HCT116 (cell line): ENCODE results near the gene OR1F1. TPM values are rescaled to one million over a fixed set of nuclear protein-coding genes. Genes with fewer than 3 reads are reported as not detected.

Experiments used
- ATAC-seq: fragments of 200-7000 bp; cut with Tn5 transposase; 2 replicates; pipeline ENCODE4 v1.9.1; 2020; ENCODE audit warnings: mild to moderate bottlenecking, moderate library complexity
- BruUV-seq: library from RNA; stranded (reverse); fragments of 400-500 nt; replicated peaks from 2 replicates; lab custom pipeline; 2021; lab: Mats Ljungman, UMichigan
- CTCF ChIA-PET: fragments of 300-600 bp; sonication (Branson Sonifier 250); formaldehyde crosslinking; loops from one replicate; lab custom pipeline; 2021; ENCODE audit warnings: antibody characterized with exemption; lab: Charles Lee
- POLR2A ChIA-PET: fragments of 300-600, 350-600 bp; sonication (Branson Sonifier 250); formaldehyde crosslinking; loops from one replicate; lab custom pipeline; 2021; ENCODE audit warnings: antibody characterized with exemption; lab: Charles Lee
- RAD21 ChIA-PET, 2 experiments: fragments of 300-600 bp; sonication (Branson Sonifier 250); formaldehyde crosslinking; loops; one replicate each; lab custom pipeline; 2023; ENCODE audit warnings: low total read pairs in 2 of 2; ENCODE audit not compliant: uncharacterized antibody in 2 of 2, unreplicated experiment in 2 of 2, low non-redundant PET in 1 of 2; lab: Charles Lee
- DNase-seq: peaks from one replicate; pipeline ENCODE4 v3.0.0-alpha.2; 2010; ENCODE audit warnings: low read depth, low spot score
- H2AFZ ChIP-seq: fragments of 200-600 bp; shearing (Covaris generic), sonication (generic); 2 replicates; pipeline ENCODE4 v1.6.1; 2017; ENCODE audit warnings: low read depth, mixed run types, mixed read lengths, antibody characterized with exemption, low read length; ENCODE audit not compliant: poor library complexity, severe bottlenecking
- H3K27ac ChIP-seq: 2 replicates; pipeline ENCODE4 v1.5.1; 2012; ENCODE audit warnings: low read depth, low read length
- H3K27me3 ChIP-seq: fragments of 200-600 bp; sonication (generic); 2 replicates; pipeline ENCODE4 v1.6.1; 2016; ENCODE audit warnings: mixed run types, low read length, mixed read lengths; ENCODE audit not compliant: insufficient read depth
- H3K36me3 ChIP-seq, 2 experiments: fragments of 200-500 bp in 1 of 2; fragments of 200-600 bp in 1 of 2; sonication (Bioruptor generic) in 1 of 2; sonication (generic) in 1 of 2; 2 replicates each; pipeline versions ENCODE4 v1.5.1 to v1.6.1; 2014 to 2016; ENCODE audit warnings: low read length in 2 of 2, inconsistent platforms in 1 of 2, mixed read lengths in 1 of 2, mixed run types in 1 of 2; ENCODE audit not compliant: insufficient read depth in 2 of 2, control insufficient read depth in 1 of 2
- H3K4me1 ChIP-seq, 2 experiments: fragments of 200-600 bp in 1 of 2; sonication (generic) in 1 of 2; 2 replicates each; pipeline versions ENCODE4 v1.5.1 to v1.6.1; 2012 to 2017; ENCODE audit warnings: low read length in 2 of 2, inconsistent platforms in 1 of 2, mild to moderate bottlenecking in 1 of 2, mixed read lengths in 1 of 2, mixed run types in 1 of 2, moderate library complexity in 1 of 2; ENCODE audit not compliant: insufficient read depth in 2 of 2, control insufficient read depth in 1 of 2
- H3K4me2 ChIP-seq: fragments of 200-600 bp; sonication (generic); 2 replicates; pipeline ENCODE4 v1.6.1; 2017; ENCODE audit warnings: mixed run types, low read length, mixed read lengths
- H3K4me3 ChIP-seq, 2 experiments: fragments of 200-600 bp in 1 of 2; sonication (generic) in 1 of 2; replicated peaks in 1 of 2; 2 replicates each; pipeline ENCODE4 v1.5.1; 2011 to 2016; ENCODE audit warnings: low read length in 2 of 2, control low read depth in 1 of 2, low read depth in 1 of 2, mild to moderate bottlenecking in 1 of 2, mixed read lengths in 1 of 2, mixed run types in 1 of 2
- H3K79me2 ChIP-seq: fragments of 200-600 bp; sonication (generic); 2 replicates; pipeline ENCODE4 v1.6.1; 2017; ENCODE audit warnings: mild to moderate bottlenecking, mixed run types, low read length, moderate library complexity, mixed read lengths; ENCODE audit not compliant: insufficient read depth
- H3K9ac ChIP-seq: fragments of 200-600 bp; sonication (generic); 2 replicates; pipeline ENCODE4 v1.6.1; 2016; ENCODE audit warnings: low read length, mixed read lengths
- H3K9me2 ChIP-seq: fragments of 200-600 bp; sonication (generic), shearing (Covaris generic); 2 replicates; pipeline ENCODE4 v1.6.1; 2017; ENCODE audit warnings: mixed run types, mild to moderate bottlenecking, moderate library complexity; ENCODE audit not compliant: insufficient read depth
- H3K9me3 ChIP-seq, 2 experiments: fragments of 200-500 bp in 1 of 2; fragments of 200-600 bp in 1 of 2; sonication (Bioruptor generic) in 1 of 2; sonication (generic) in 1 of 2; 2 replicates each; pipeline ENCODE4 v1.6.1; 2014 to 2017; ENCODE audit warnings: low read length in 2 of 2, mixed read lengths in 2 of 2, inconsistent platforms in 1 of 2, low read depth in 1 of 2, mild to moderate bottlenecking in 1 of 2, mixed run types in 1 of 2, moderate library complexity in 1 of 2; ENCODE audit not compliant: control insufficient read depth in 1 of 2, insufficient read depth in 1 of 2
- H4K20me1 ChIP-seq: fragments of 200-600 bp; sonication (generic), shearing (Covaris generic); 2 replicates; pipeline ENCODE4 v1.6.1; 2017; ENCODE audit warnings: mixed run types, mild to moderate bottlenecking, moderate library complexity; ENCODE audit not compliant: insufficient read depth
- CBX3 ChIP-seq: IDR thresholded peaks from 2 replicates; pipeline ENCODE4 v1.6.1; 2012; ENCODE audit warnings: low read depth
- ELF1 ChIP-seq: IDR thresholded peaks from 2 replicates; pipeline ENCODE4 v1.6.1; 2012; ENCODE audit warnings: low read depth, borderline replicate concordance
- EZH2 ChIP-seq: fragments of 200-600 bp; sonication (generic); IDR thresholded peaks from 2 replicates; pipeline ENCODE4 v1.6.1; 2017; ENCODE audit warnings: antibody characterized with exemption, mixed run types
- FOSL1 ChIP-seq: IDR thresholded peaks from 2 replicates; pipeline ENCODE4 v1.6.1; 2012; ENCODE audit warnings: low read depth
- JUND ChIP-seq: IDR thresholded peaks from 2 replicates; pipeline ENCODE4 v1.6.1; 2012
- POLR2A ChIP-seq: IDR thresholded peaks from 2 replicates; pipeline ENCODE4 v1.7.0; 2011; ENCODE audit warnings: borderline replicate concordance; ENCODE audit not compliant: insufficient read depth, insufficient read length; ENCODE audit errors: extremely low read depth
- POLR2AphosphoS5 ChIP-seq: IDR thresholded peaks from 2 replicates; pipeline ENCODE4 v1.6.1; 2011; ENCODE audit warnings: mild to moderate bottlenecking, low read depth, low read length, moderate library complexity
- RAD21 ChIP-seq: IDR thresholded peaks from 2 replicates; pipeline ENCODE4 v1.6.1; 2012; ENCODE audit warnings: low read depth, mild to moderate bottlenecking
- SIN3A ChIP-seq: IDR thresholded peaks from 2 replicates; pipeline ENCODE4 v1.6.1; 2012; ENCODE audit warnings: low read depth
- SP1 ChIP-seq: IDR thresholded peaks from 2 replicates; pipeline ENCODE4 v1.6.1; 2012; ENCODE audit warnings: low read depth
- TCF7L2 ChIP-seq: IDR thresholded peaks from 2 replicates; pipeline ENCODE4 v1.7.0; 2011; ENCODE audit warnings: borderline replicate concordance, inconsistent platforms; ENCODE audit not compliant: insufficient read depth, insufficient read length; ENCODE audit errors: extremely low read depth
- YY1 ChIP-seq: IDR thresholded peaks from 2 replicates; pipeline ENCODE4 v1.6.1; 2011; ENCODE audit warnings: low read length, low read depth, moderate library complexity, mild to moderate bottlenecking; ENCODE audit not compliant: insufficient replicate concordance; ENCODE audit errors: extremely low read depth
- ZNF274 ChIP-seq: fragments of 200-500 bp; sonication (Bioruptor generic); IDR thresholded peaks from 2 replicates; pipeline ENCODE4 v1.6.1; 2014; ENCODE audit warnings: mild to moderate bottlenecking, low read depth, low read length, inconsistent platforms
- intact Hi-C: fragments of 100-400 bp; cut with micrococcal nuclease; formaldehyde crosslinking; loops from 2 replicates; pipeline ENCODE4 v1.10.0; 2022
- total RNA-seq: library from RNA; stranded (reverse); gene quantifications from one replicate; pipeline ENCODE4 v1.2.1, GENCODE V29; 2021; ENCODE audit not compliant: unreplicated experiment
- TF ChIP-seq, protein P1 (sequence below): IDR thresholded peaks from 2 replicates; pipeline ENCODE4 v1.6.1; 2012
- TF ChIP-seq, protein P2 (sequence below), 3 experiments: fragments of 200-600 bp in 1 of 3; sonication (generic) in 1 of 3; IDR thresholded peaks in 2 of 3; conservative IDR thresholded peaks in 1 of 3; 2 replicates each; pipeline ENCODE4 v1.5.1; 2012 to 2017; ENCODE audit warnings: low read depth in 2 of 3, low read length in 2 of 3, antibody characterized with exemption in 1 of 3, borderline replicate concordance in 1 of 3, control low read depth in 1 of 3, mild to moderate bottlenecking in 1 of 3, mixed read lengths in 1 of 3, mixed run types in 1 of 3, moderate library complexity in 1 of 3; ENCODE audit not compliant: insufficient read depth in 1 of 3
- TF ChIP-seq, protein P3 (sequence below): IDR thresholded peaks from 2 replicates; pipeline ENCODE4 v1.6.1; 2012; ENCODE audit warnings: low read depth

OR1F1 gene
- total RNA-seq, 1 experiment from 2014 or later = not detected

DNA sequence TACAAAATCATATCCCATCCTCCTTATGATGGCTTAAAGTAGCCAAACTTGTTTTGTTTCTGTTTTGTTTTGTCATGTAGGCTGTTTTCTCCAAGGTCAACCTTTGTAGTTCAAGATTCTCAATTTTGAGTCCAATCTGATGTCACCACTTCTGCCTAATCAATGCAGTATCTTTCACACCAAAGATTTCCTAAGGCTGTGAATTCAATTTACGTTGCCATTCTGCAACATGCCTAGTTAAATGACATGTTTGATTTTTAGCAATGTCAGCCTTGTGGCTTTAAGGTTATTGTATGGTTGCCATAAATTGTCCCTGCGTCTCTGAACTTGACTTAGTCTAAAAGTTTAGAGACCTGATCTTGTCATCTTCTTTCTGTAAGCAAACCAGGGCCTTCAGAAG lies 32.8 kb upstream of the OR1F1 start:
- intact Hi-C loops = no loop called here
- DNase-seq (no peak), ATAC-seq (no peak)
- peaks cover 6 to 52% of the 10 kb centered on the region in 2 experiments; a peak in 3 of 4 replicates for H3K4me1 ChIP-seq
- RAD21 ChIA-PET = no interaction called here
- BruUV-seq = no TSS peak
- H2AFZ ChIP-seq = no peak overlapping the region
- CTCF ChIA-PET = no interaction called here
- no peaks in the 10 kb centered on the region for H3K36me3 ChIP-seq
- no peak overlapping the region for H3K4me3 ChIP-seq
- POLR2A ChIA-PET = no interaction called here
- no peaks in the 10 kb centered on the region for H3K79me2 ChIP-seq
- H3K4me2 ChIP-seq = no peak overlapping the region
- no peaks in the 10 kb centered on the region for H4K20me1 ChIP-seq
- no peaks in the 10 kb centered on the region for H3K27me3 ChIP-seq
- no peaks in the 10 kb centered on the region for H3K9me2 ChIP-seq
- no peak overlapping the region for H3K27ac ChIP-seq
- no peak overlapping the region for H3K9ac ChIP-seq
- no peaks in the 10 kb centered on the region for H3K9me3 ChIP-seq
- TF ChIP-seq EZH2 (no peak), SIN3A (no peak), SP1 (no peak), JUND (no peak), ZNF274 (no peak), RAD21 (no peak), FOSL1 (no peak), TCF7L2 (no peak), YY1 (no peak), POLR2AphosphoS5 (no peak), CBX3 (no peak), ELF1 (no peak), POLR2A (no peak)
- TF ChIP-seq, protein P1, sequence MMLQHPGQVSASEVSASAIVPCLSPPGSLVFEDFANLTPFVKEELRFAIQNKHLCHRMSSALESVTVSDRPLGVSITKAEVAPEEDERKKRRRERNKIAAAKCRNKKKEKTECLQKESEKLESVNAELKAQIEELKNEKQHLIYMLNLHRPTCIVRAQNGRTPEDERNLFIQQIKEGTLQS = no peak
- TF ChIP-seq, protein P2, sequence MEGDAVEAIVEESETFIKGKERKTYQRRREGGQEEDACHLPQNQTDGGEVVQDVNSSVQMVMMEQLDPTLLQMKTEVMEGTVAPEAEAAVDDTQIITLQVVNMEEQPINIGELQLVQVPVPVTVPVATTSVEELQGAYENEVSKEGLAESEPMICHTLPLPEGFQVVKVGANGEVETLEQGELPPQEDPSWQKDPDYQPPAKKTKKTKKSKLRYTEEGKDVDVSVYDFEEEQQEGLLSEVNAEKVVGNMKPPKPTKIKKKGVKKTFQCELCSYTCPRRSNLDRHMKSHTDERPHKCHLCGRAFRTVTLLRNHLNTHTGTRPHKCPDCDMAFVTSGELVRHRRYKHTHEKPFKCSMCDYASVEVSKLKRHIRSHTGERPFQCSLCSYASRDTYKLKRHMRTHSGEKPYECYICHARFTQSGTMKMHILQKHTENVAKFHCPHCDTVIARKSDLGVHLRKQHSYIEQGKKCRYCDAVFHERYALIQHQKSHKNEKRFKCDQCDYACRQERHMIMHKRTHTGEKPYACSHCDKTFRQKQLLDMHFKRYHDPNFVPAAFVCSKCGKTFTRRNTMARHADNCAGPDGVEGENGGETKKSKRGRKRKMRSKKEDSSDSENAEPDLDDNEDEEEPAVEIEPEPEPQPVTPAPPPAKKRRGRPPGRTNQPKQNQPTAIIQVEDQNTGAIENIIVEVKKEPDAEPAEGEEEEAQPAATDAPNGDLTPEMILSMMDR (IDR thresholded peaks at IDR 0.05 in 2 of 3, conservative IDR thresholded peaks at IDR 0.05 in 1 of 3; ENCODE audit: borderline replicate concordance in 1 of 3, insufficient read depth in 1 of 3, low read depth in 2 of 3, low read length in 2 of 3) = no peak
- TF ChIP-seq, protein P3, sequence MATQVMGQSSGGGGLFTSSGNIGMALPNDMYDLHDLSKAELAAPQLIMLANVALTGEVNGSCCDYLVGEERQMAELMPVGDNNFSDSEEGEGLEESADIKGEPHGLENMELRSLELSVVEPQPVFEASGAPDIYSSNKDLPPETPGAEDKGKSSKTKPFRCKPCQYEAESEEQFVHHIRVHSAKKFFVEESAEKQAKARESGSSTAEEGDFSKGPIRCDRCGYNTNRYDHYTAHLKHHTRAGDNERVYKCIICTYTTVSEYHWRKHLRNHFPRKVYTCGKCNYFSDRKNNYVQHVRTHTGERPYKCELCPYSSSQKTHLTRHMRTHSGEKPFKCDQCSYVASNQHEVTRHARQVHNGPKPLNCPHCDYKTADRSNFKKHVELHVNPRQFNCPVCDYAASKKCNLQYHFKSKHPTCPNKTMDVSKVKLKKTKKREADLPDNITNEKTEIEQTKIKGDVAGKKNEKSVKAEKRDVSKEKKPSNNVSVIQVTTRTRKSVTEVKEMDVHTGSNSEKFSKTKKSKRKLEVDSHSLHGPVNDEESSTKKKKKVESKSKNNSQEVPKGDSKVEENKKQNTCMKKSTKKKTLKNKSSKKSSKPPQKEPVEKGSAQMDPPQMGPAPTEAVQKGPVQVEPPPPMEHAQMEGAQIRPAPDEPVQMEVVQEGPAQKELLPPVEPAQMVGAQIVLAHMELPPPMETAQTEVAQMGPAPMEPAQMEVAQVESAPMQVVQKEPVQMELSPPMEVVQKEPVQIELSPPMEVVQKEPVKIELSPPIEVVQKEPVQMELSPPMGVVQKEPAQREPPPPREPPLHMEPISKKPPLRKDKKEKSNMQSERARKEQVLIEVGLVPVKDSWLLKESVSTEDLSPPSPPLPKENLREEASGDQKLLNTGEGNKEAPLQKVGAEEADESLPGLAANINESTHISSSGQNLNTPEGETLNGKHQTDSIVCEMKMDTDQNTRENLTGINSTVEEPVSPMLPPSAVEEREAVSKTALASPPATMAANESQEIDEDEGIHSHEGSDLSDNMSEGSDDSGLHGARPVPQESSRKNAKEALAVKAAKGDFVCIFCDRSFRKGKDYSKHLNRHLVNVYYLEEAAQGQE = no peak
